Measurements from ENCODE around the gene ELOVL3. TPM values are rescaled to one million over a fixed set of nuclear protein-coding genes. Genes with fewer than 3 reads are reported as not detected.
"Not testable (repeated sequence)": the region's sequence is repeated elsewhere in the genome, so short reads cannot be mapped to it uniquely, and the experiment has no call there.

ELOVL3 gene
- total and polyA plus RNA-seq, 2 donors (not counting 3 experiments of a cell fraction or from before 2014, with no cell fraction given): not detected

- FAIRE-seq (no peak), DNase-seq (ENCODE audit: low read depth, low spot score) (peak; percentile 55)
- H2AFZ ChIP-seq (ENCODE audit: low read depth, low read length): no peak overlapping the region
- H3K4me3 ChIP-seq (replicated peaks in 1 of 3; ENCODE audit: insufficient read depth in 1 of 3, low read depth in 1 of 3, low read length in 3 of 3): no peak overlapping the region
- TF ChIP-seq POLR2AphosphoS5 (IDR thresholded peaks at IDR 0.05; ENCODE audit: insufficient read depth, low read depth, low read length) (no peak), EZH2 (IDR thresholded peaks at IDR 0.05; ENCODE audit: borderline replicate concordance, low read depth, low read length, severe bottlenecking) (no peak), GATA2 (IDR thresholded peaks at IDR 0.05; ENCODE audit: insufficient read depth, insufficient read length, low read depth, low read length) (peak; percentile 40), MYC (IDR thresholded peaks at IDR 0.05; ENCODE audit: low read depth, low read length) (no peak)
- no peak overlapping the region for H3K4me2 ChIP-seq (ENCODE audit: insufficient read depth, low read length)
- ChIA-PET CTCF (interaction anchor here (0.6 to 2.2 kb wide), 6 partner anchors 10 to 191 kb away, joined by 3 to 11 read pairs (median 3); no protein-coding TSS in a partner anchor), POLR2A (no interaction called here)
- no TSS peak for BruUV-seq (replicated peaks)
- no peaks in the 10 kb centered on the region for H3K79me2 ChIP-seq (ENCODE audit: control insufficient read depth, insufficient read depth, low read length)
- H3K4me1 ChIP-seq (ENCODE audit: control insufficient read depth, extremely low read depth, insufficient read depth, low read length): no peaks in the 10 kb centered on the region
- intact Hi-C loops (cut with micrococcal nuclease) (no loop called here), dilution Hi-C loops (cut with MboI; ENCODE audit: extremely low pct_ligation_motif_present, low sequenced_read_pairs) (no loop called here)
- H3K27me3 ChIP-seq (ENCODE audit: control insufficient read depth in 2 of 2, insufficient read depth in 2 of 2, low read length in 2 of 2): peaks cover 12 to 27% of the 10 kb centered on the region in 2 experiments
- no peaks in the 10 kb centered on the region for H4K20me1 ChIP-seq (replicated peaks; ENCODE audit: control insufficient read depth, extremely low read depth, insufficient read depth, low read length)
- no peaks in the 10 kb centered on the region for H3K9me1 ChIP-seq (replicated peaks; ENCODE audit: control insufficient read depth, extremely low read depth, insufficient read depth, low read length)
- no peak overlapping the region for H3K9ac ChIP-seq (replicated peaks; ENCODE audit: extremely low read depth, insufficient read depth, low read length)
- no peaks in the 10 kb centered on the region for H3K9me3 ChIP-seq (replicated peaks; ENCODE audit: control insufficient read depth, insufficient read depth, low read length)
- no peaks in the 10 kb centered on the region for H3K36me3 ChIP-seq (ENCODE audit: control insufficient read depth in 2 of 2, extremely low read depth in 1 of 2, insufficient read depth in 2 of 2, low read length in 2 of 2)
- no peak overlapping the region for H3K27ac ChIP-seq (ENCODE audit: insufficient read depth, low read depth, low read length)
These were observed 17.6 kb upstream of the ELOVL3 start for GRCh38 chr10:102208311-102209035.

DNA sequence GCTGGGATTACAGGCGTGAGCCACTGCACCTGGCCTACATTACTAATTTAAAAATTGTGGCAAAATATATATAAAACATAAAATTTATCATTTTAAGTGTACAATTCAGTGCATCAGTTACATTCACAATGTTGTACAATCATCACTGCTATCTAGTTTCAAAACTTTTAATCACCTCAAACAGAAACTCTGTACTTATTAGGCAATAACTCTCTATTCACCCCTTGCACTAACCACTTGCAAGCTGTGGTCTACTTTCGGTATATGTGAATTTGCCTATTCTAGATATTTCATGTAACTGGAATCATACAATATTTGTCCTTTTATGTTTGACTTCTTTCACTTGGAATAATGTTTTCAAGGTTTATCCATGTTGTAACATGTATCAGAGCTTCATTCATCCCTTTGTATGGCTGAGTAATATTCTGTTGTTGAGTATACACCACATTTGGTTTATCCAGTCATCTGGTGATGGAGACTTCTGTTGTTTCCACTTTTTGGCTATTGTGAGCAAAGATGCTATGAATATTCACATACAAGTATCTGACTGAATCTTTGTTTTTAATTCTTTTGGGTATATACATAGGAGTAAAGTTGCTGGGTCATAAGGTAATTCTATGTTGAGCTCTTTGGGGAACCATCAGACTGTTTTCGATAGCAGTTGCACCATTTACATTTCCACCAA is 14.3 kb upstream of the ELOVL3 start:
- intact Hi-C loops (cut with micrococcal nuclease) (no loop called here), dilution Hi-C loops (cut with MboI; ENCODE audit: extremely low pct_ligation_motif_present, low sequenced_read_pairs) (no loop called here)
- H4K20me1 ChIP-seq (replicated peaks; ENCODE audit: control insufficient read depth, extremely low read depth, insufficient read depth, low read length): no peaks in the 10 kb centered on the region
- BruUV-seq (replicated peaks): no TSS peak
- ChIA-PET CTCF (interaction anchor here (1.0 to 1.2 kb wide), 2 partner anchors 22 to 42 kb away, joined by 3 read pairs; no protein-coding TSS in a partner anchor), POLR2A (no interaction called here)
- H3K9me3 ChIP-seq (replicated peaks; ENCODE audit: control insufficient read depth, insufficient read depth, low read length): no peaks in the 10 kb centered on the region
- H3K9ac ChIP-seq (replicated peaks; ENCODE audit: extremely low read depth, insufficient read depth, low read length): no peak overlapping the region
- H3K27ac ChIP-seq (ENCODE audit: insufficient read depth, low read depth, low read length): no peak overlapping the region
- H3K79me2 ChIP-seq (ENCODE audit: control insufficient read depth, insufficient read depth, low read length): no peaks in the 10 kb centered on the region
- no peak overlapping the region for H2AFZ ChIP-seq (ENCODE audit: low read depth, low read length)
- no peaks in the 10 kb centered on the region for H3K36me3 ChIP-seq (ENCODE audit: control insufficient read depth in 2 of 2, extremely low read depth in 1 of 2, insufficient read depth in 2 of 2, low read length in 2 of 2)
- FAIRE-seq (no peak), DNase-seq (ENCODE audit: low read depth, low spot score) (no peak)
- TF ChIP-seq FOS (IDR thresholded peaks at IDR 0.05; ENCODE audit: borderline replicate concordance, insufficient read depth, low read length) (no peak), MYC (IDR thresholded peaks at IDR 0.05; ENCODE audit: low read depth, low read length) (no peak)
- no peaks in the 10 kb centered on the region for H3K9me1 ChIP-seq (replicated peaks; ENCODE audit: control insufficient read depth, extremely low read depth, insufficient read depth, low read length)
- H3K4me3 ChIP-seq (replicated peaks in 1 of 3; ENCODE audit: insufficient read depth in 1 of 3, low read depth in 1 of 3, low read length in 3 of 3): no peak overlapping the region
- H3K27me3 ChIP-seq (ENCODE audit: control insufficient read depth in 2 of 2, insufficient read depth in 2 of 2, low read length in 2 of 2): peaks cover 3 to 26% of the 10 kb centered on the region in 2 experiments
- no peaks in the 10 kb centered on the region for H3K4me1 ChIP-seq (ENCODE audit: control insufficient read depth, extremely low read depth, insufficient read depth, low read length)
- no peak overlapping the region for H3K4me2 ChIP-seq (ENCODE audit: insufficient read depth, low read length)

DNA sequence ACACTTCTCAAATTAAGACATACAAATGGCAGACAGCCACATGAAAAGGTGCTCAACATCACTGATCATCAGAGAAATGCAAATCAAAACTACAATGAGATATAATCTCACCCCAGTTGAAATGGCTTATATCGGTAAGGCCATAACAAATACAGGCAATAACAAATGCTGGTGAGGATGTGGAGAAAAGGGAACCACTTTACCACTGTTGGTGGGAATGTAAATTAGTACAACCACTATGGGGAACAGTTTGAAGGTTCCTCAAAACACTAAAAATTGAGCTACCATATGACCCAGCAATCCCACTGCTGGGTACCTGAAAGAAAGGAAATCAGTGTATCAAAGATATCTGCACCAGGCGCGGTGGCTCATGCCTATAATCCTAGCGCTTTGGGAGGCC is 12.5 kb upstream of the ELOVL3 start:
- H3K79me2 ChIP-seq (ENCODE audit: control insufficient read depth, insufficient read depth, low read length); intact Hi-C loops (cut with micrococcal nuclease); H3K9me1 ChIP-seq (replicated peaks; ENCODE audit: control insufficient read depth, extremely low read depth, insufficient read depth, low read length); H3K36me3 ChIP-seq (ENCODE audit: control insufficient read depth in 2 of 2, extremely low read depth in 1 of 2, insufficient read depth in 2 of 2, low read length in 2 of 2); DNase-seq (ENCODE audit: low read depth, low spot score); H4K20me1 ChIP-seq (replicated peaks; ENCODE audit: control insufficient read depth, extremely low read depth, insufficient read depth, low read length); POLR2A ChIA-PET; H3K4me3 ChIP-seq (replicated peaks in 1 of 3; ENCODE audit: insufficient read depth in 1 of 3, low read depth in 1 of 3, low read length in 3 of 3); H3K27ac ChIP-seq (ENCODE audit: insufficient read depth, low read depth, low read length); H3K9me3 ChIP-seq (replicated peaks; ENCODE audit: control insufficient read depth, insufficient read depth, low read length); dilution Hi-C loops (cut with MboI; ENCODE audit: extremely low pct_ligation_motif_present, low sequenced_read_pairs); H3K4me2 ChIP-seq (ENCODE audit: insufficient read depth, low read length); H3K9ac ChIP-seq (replicated peaks; ENCODE audit: extremely low read depth, insufficient read depth, low read length); H3K4me1 ChIP-seq (ENCODE audit: control insufficient read depth, extremely low read depth, insufficient read depth, low read length); H2AFZ ChIP-seq (ENCODE audit: low read depth, low read length); BruUV-seq (replicated peaks); FAIRE-seq: not testable (repeated sequence)
- peaks cover 4 to 32% of the 10 kb centered on the region in 2 experiments for H3K27me3 ChIP-seq (ENCODE audit: control insufficient read depth in 2 of 2, insufficient read depth in 2 of 2, low read length in 2 of 2)
- CTCF ChIA-PET: interaction anchor here (1.3 kb wide), 1 partner anchor 12 kb away, joined by 3 read pairs; the partner anchor contains the start of gene ELOVL3
